SK-N-SH (cell line): ENCODE data around the gene DCLK1. TPM values are rescaled to one million over a fixed set of nuclear protein-coding genes. Genes with fewer than 3 reads are reported as not detected.

ENCODE experiments used
- CTCF ChIA-PET: fragments of 300-600, 350-600 bp; formaldehyde crosslinking; extraction: SDS; loops from one replicate; lab custom pipeline; 2021; lab: Yijun Ruan, JAX
- POLR2A ChIA-PET: fragments of 350-600 bp; sonication (Branson Sonifier 250); formaldehyde crosslinking; extraction: SDS; loops from one replicate; lab custom pipeline; 2020; ENCODE audit warnings: antibody characterized with exemption, inconsistent platforms; lab: Yijun Ruan, JAX
- DNase-seq: peaks from one replicate; pipeline ENCODE4 v3.0.0; 2012
- H2AFZ ChIP-seq: fragments of 200-600 bp; sonication (generic); 2 replicates; pipeline ENCODE4 v1.8.1; 2016; ENCODE audit warnings: antibody characterized with exemption, mild to moderate bottlenecking, low read depth
- H3F3A ChIP-seq: fragments of 200-600 bp; sonication (generic); replicated peaks from 2 replicates; pipeline ENCODE3; 2016; ENCODE audit warnings: antibody characterized with exemption, mild to moderate bottlenecking; ENCODE audit not compliant: insufficient read depth
- H3K27ac ChIP-seq, 2 experiments: fragments of 200-500 bp in 1 of 2; fragments of 200-600 bp in 1 of 2; sonication (Bioruptor generic) in 1 of 2; sonication (generic), shearing (Covaris generic) in 1 of 2; 2 replicates each; pipeline versions ENCODE4 v1.5.1 to v1.6.1; 2014 to 2016; ENCODE audit warnings: low read depth in 2 of 2, inconsistent platforms in 1 of 2, low read length in 1 of 2, mild to moderate bottlenecking in 1 of 2, mixed read lengths in 1 of 2
- H3K27me3 ChIP-seq: fragments of 200-600 bp; sonication (generic), shearing (Covaris generic); 2 replicates; pipeline ENCODE4 v1.6.1; 2016; ENCODE audit warnings: mixed run types; ENCODE audit not compliant: insufficient read depth
- H3K36me3 ChIP-seq, 2 experiments: fragments of 200-500 bp in 1 of 2; fragments of 200-600 bp in 1 of 2; sonication (Bioruptor generic) in 1 of 2; sonication (generic) in 1 of 2; replicated peaks in 1 of 2; 2 replicates each; pipeline versions ENCODE3 to v1.5.1; 2014 to 2016; ENCODE audit warnings: low read length in 1 of 2, mild to moderate bottlenecking in 1 of 2; ENCODE audit not compliant: insufficient read depth in 2 of 2, control insufficient read depth in 1 of 2
- H3K4me1 ChIP-seq, 2 experiments: fragments of 200-500 bp in 1 of 2; fragments of 200-600 bp in 1 of 2; sonication (Bioruptor generic) in 1 of 2; sonication (generic), shearing (Covaris generic) in 1 of 2; 2 replicates each; pipeline versions ENCODE4 v1.5.1 to v1.6.1; 2014 to 2016; ENCODE audit warnings: low read depth in 1 of 2, low read length in 1 of 2, mixed run types in 1 of 2; ENCODE audit not compliant: insufficient read depth in 2 of 2, control insufficient read depth in 1 of 2
- H3K4me2 ChIP-seq: fragments of 200-600 bp; sonication (generic), shearing (Covaris generic); 2 replicates; pipeline ENCODE4 v1.6.1; 2017; ENCODE audit warnings: mixed run types
- H3K4me3 ChIP-seq, 2 experiments: fragments of 200-500 bp in 1 of 2; fragments of 200-600 bp in 1 of 2; sonication (Bioruptor generic) in 1 of 2; sonication (generic), shearing (Covaris generic) in 1 of 2; 2 replicates each; pipeline versions ENCODE4 v1.5.1 to v1.8.1; 2014 to 2016; ENCODE audit warnings: low read depth in 2 of 2, inconsistent platforms in 1 of 2, low read length in 1 of 2, mild to moderate bottlenecking in 1 of 2, mixed read lengths in 1 of 2, moderate library complexity in 1 of 2
- H3K79me2 ChIP-seq: fragments of 200-600 bp; sonication (generic); 2 replicates; pipeline ENCODE4 v1.8.1; 2017; ENCODE audit warnings: mild to moderate bottlenecking; ENCODE audit not compliant: insufficient read depth
- H3K9ac ChIP-seq: fragments of 200-600 bp; sonication (generic); 2 replicates; pipeline ENCODE4 v1.6.1; 2017; ENCODE audit warnings: mixed run types
- H3K9me2 ChIP-seq: fragments of 200-600 bp; sonication (generic); 2 replicates; pipeline ENCODE4 v1.6.1; 2017; ENCODE audit warnings: mixed run types
- H3K9me3 ChIP-seq: fragments of 200-600 bp; sonication (generic); 2 replicates; pipeline ENCODE4 v1.6.1; 2017; ENCODE audit warnings: mixed run types, mild to moderate bottlenecking, moderate library complexity
- H4K20me1 ChIP-seq: fragments of 200-600 bp; sonication (generic); 2 replicates; pipeline ENCODE4 v1.6.1; 2017; ENCODE audit warnings: mild to moderate bottlenecking, mixed run types; ENCODE audit not compliant: insufficient read depth
- EZH2phosphoT487 ChIP-seq: fragments of 200-600 bp; sonication (generic); IDR thresholded peaks from 2 replicates; pipeline ENCODE4 v1.6.1; 2017; ENCODE audit warnings: low read depth, mixed run types, mild to moderate bottlenecking, antibody characterized with exemption, moderate library complexity, borderline replicate concordance
- FOSL2 ChIP-seq: IDR thresholded peaks from 2 replicates; pipeline ENCODE4 v1.4.0; 2012; ENCODE audit warnings: low read depth, mild to moderate bottlenecking, moderate library complexity, borderline replicate concordance
- JUND ChIP-seq: IDR thresholded peaks from 2 replicates; pipeline ENCODE4 v1.4.0; 2012
- TAF1 ChIP-seq: IDR thresholded peaks from 2 replicates; pipeline ENCODE4 v1.6.1; 2012; ENCODE audit warnings: low read depth, mild to moderate bottlenecking, low read length, moderate library complexity, borderline replicate concordance
- TEAD4 ChIP-seq: IDR thresholded peaks from 2 replicates; pipeline ENCODE4 v1.4.0; 2012; ENCODE audit warnings: mild to moderate bottlenecking, borderline replicate concordance; ENCODE audit not compliant: insufficient read depth
- USF1 ChIP-seq: IDR thresholded peaks from 2 replicates; pipeline ENCODE4 v1.4.0; 2012; ENCODE audit warnings: low read depth, borderline replicate concordance
- YY1 ChIP-seq: IDR thresholded peaks from 2 replicates; pipeline ENCODE4 v1.4.0; 2012; ENCODE audit warnings: low read depth, mild to moderate bottlenecking
- WGBS: methylation state at CpG from one replicate; pipeline ENCODE4 v1.1.6; 2017; ENCODE audit warnings: low lambda C conversion rate; 5-methylcytosine and 5-hydroxymethylcytosine counted together
- polyA plus RNA-seq, 3 experiments: library from polyadenylated mRNA; depleted of rRNA; stranded (reverse); fragments of >200 nt; gene quantifications; 2 replicates each; pipeline ENCODE4 v1.2.3, GENCODE V29; 2012
- TF ChIP-seq, protein P1 (sequence below): IDR thresholded peaks from 2 replicates; pipeline ENCODE4 v1.4.0; 2012; ENCODE audit warnings: low read depth, borderline replicate concordance
- TF ChIP-seq, protein P2 (sequence below): IDR thresholded peaks from 2 replicates; pipeline ENCODE4 v1.4.0; 2012; ENCODE audit warnings: low read depth

DCLK1 gene
- polyA plus RNA-seq, 1 of the 3 experiments (the other 2 are of a cell fraction), result 1.1 TPM

DNA sequence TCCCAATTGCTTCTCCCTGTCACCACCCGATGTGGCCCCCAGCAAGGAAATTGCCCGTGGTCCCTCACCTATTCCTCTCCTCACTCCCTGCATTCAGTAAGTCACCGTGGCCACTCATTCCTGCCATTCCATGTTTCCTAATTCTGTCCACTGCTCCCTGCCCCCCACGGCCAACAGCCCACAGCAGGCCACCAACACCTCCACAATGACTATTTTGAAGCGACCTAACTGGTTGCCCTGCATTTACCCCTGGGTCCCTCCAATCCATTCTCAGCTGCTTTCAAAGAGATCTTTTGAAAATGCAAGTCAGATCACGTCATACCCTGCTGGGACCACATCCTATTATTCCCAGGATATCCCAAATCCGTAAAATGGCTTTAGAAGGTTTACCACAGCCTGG is 210.4 kb downstream of the DCLK1 start:
- H3K9ac ChIP-seq, result no peak overlapping the region
- H3K27ac ChIP-seq, result no peak overlapping the region
- H3K9me3 ChIP-seq, result no peaks in the 10 kb centered on the region
- no peak overlapping the region for H2AFZ ChIP-seq
- POLR2A ChIA-PET, result no interaction called here
- no peaks in the 10 kb centered on the region for H3K9me2 ChIP-seq
- TF ChIP-seq, protein P1, sequence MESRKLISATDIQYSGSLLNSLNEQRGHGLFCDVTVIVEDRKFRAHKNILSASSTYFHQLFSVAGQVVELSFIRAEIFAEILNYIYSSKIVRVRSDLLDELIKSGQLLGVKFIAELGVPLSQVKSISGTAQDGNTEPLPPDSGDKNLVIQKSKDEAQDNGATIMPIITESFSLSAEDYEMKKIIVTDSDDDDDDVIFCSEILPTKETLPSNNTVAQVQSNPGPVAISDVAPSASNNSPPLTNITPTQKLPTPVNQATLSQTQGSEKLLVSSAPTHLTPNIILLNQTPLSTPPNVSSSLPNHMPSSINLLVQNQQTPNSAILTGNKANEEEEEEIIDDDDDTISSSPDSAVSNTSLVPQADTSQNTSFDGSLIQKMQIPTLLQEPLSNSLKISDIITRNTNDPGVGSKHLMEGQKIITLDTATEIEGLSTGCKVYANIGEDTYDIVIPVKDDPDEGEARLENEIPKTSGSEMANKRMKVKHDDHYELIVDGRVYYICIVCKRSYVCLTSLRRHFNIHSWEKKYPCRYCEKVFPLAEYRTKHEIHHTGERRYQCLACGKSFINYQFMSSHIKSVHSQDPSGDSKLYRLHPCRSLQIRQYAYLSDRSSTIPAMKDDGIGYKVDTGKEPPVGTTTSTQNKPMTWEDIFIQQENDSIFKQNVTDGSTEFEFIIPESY, result no peak
- TF ChIP-seq YY1 (no peak), TAF1 (no peak), TEAD4 (no peak)
- TF ChIP-seq, all 33 proteins: peak for 0
- no peaks in the 10 kb centered on the region for H4K20me1 ChIP-seq
- peaks cover 4 to 40% of the 10 kb centered on the region in 2 experiments; a peak in 3 of 4 replicates for H3K4me1 ChIP-seq
- no peaks in the 10 kb centered on the region for H3K27me3 ChIP-seq
- WGBS, result 95% methylated on average over 7 of the region's 7 CpGs
- H3K79me2 ChIP-seq, result no peaks in the 10 kb centered on the region
- no peak overlapping the region for H3K4me3 ChIP-seq
- CTCF ChIA-PET, result interaction anchor here (1.2 kb wide), 1 partner anchor 32 kb away, joined by 4 read pairs; no protein-coding TSS in a partner anchor
- H3F3A ChIP-seq, result peaks cover 46% of the 10 kb centered on the region
- no peak overlapping the region for H3K4me2 ChIP-seq
- H3K36me3 ChIP-seq, result no peaks in the 10 kb centered on the region
- no peak for DNase-seq

DNA sequence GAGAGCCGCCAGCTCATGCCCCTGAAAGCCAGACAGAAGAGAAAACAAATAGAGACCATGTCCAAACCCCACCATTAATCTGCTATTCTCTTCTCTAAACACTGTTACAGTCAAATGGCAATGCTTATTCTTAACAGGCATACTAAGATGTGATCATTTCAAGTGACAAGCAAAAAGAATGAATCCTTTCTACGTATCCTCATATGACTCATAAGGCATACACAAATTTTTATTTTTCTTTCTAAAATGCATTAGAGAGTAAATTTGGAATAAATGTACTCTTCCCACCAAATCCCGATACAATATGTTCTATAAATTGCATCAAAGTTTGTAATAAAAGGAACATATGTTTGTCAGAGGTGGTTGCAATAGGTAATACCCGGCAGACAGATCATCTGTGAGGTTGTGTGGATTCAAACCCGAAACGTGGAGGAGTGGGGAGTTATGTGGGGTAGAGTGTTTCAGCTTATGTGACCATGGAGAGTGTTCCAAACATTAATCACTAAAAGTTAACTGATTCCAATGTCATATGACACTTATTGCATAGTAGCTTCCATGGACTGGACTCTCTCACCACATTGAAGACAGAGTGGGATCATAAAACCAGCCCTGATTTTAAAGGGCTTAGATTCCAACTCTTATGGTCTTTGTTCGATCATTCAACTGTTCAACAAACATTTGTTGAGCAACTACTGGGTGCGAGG is 213.1 kb downstream of the DCLK1 start:
- no peaks in the 10 kb centered on the region for H3K9me2 ChIP-seq
- peak overlapping the region; percentile 34 to 94; a peak in 3 of 4 replicates for H3K27ac ChIP-seq
- 58% methylated on average over 8 of the region's 8 CpGs for WGBS
- H3K27me3 ChIP-seq, result no peaks in the 10 kb centered on the region
- peak overlapping the region in 1 of 2 experiments; percentile 13; a peak in 1 of 4 replicates for H3K4me3 ChIP-seq
- peak overlapping the region; percentile 50; the same call in 1 of the 2 replicates for H3K9ac ChIP-seq
- TF ChIP-seq FOSL2, result 0 out of 2 replicates have a peak, but pooled peaks have one; percentile 7
- TF ChIP-seq, protein P2, sequence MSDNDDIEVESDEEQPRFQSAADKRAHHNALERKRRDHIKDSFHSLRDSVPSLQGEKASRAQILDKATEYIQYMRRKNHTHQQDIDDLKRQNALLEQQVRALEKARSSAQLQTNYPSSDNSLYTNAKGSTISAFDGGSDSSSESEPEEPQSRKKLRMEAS, result no peak
- TF ChIP-seq EZH2phosphoT487, result no peak
- 0 out of 2 replicates have a peak, but pooled peaks have one; percentile 5 for TF ChIP-seq JUND
- TF ChIP-seq USF1, result no peak
- H3K4me1 ChIP-seq, result peaks cover 4 to 27% of the 10 kb centered on the region in 2 experiments; a peak in 3 of 4 replicates
- H3K9me3 ChIP-seq, result no peaks in the 10 kb centered on the region
- peak overlapping the region; percentile 59 for H3K4me2 ChIP-seq
- ChIA-PET CTCF (no interaction called here), POLR2A (interaction anchor here (0.5 kb wide), 1 partner anchor 8 kb away, joined by 3 read pairs; no protein-coding TSS in a partner anchor)
- H4K20me1 ChIP-seq, result no peaks in the 10 kb centered on the region
- no peak for DNase-seq
- H2AFZ ChIP-seq, result no peak overlapping the region
- H3F3A ChIP-seq, result peaks cover 31% of the 10 kb centered on the region
- peaks cover 0 to 3% of the 10 kb centered on the region in 2 experiments for H3K36me3 ChIP-seq
- H3K79me2 ChIP-seq, result no peaks in the 10 kb centered on the region
